Stimulated activated naive CD4-positive, alpha-beta T cell (primary cell): Measurements from ENCODE around the gene ADCY9.
"Not testable (repeated sequence)": the region's sequence is repeated elsewhere in the genome, so short reads cannot be mapped to it uniquely, and the experiment has no call there.

ENCODE experiments used
- DNase-seq, 6 experiments: peaks; one replicate each; lab custom pipeline; 2025; lab: John Stamatoyannopoulos, UW

Gene ADCY9

DNA sequence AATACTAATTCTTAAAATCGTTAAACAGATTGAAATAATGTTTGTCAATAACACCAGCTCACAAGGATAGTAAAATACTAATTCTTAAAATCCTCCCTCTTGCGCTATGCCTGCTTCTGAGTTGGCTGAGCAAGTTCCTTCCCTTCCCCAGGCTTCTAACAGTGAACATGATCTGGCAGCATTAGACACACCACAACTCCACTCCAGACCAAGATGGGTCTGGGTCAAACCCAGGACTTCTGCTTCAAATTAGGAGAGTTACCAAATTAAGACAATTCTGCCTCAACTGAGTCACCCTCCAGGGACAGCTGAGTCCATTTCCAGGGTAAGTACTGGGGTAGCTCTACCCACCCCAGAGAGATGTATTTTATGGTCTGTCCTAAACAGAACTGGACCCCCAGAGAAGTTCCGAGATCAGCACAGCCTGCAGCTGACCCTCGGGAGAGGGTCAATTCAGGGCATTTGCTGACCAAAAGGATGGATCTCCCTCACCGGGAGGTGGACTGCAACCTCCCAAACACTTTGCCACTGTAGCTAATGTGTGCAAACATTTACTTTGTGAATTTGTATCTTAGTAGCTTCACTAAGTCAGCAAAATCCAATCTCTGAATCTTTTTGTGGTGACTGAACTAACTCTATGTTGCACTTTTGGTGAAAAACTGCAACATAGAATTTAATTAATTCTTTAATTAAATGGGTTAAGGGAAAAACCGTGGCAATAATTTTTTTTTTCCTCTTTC is 48.8 kb downstream of the ADCY9 start:
- no peak for DNase-seq

- DNase-seq = peak in 4 of 6 experiments; percentile 14 to 53 (median 27)
Measured at GRCh38 chr16:4064950-4065352, 51.3 kb downstream of the ADCY9 start.

DNA sequence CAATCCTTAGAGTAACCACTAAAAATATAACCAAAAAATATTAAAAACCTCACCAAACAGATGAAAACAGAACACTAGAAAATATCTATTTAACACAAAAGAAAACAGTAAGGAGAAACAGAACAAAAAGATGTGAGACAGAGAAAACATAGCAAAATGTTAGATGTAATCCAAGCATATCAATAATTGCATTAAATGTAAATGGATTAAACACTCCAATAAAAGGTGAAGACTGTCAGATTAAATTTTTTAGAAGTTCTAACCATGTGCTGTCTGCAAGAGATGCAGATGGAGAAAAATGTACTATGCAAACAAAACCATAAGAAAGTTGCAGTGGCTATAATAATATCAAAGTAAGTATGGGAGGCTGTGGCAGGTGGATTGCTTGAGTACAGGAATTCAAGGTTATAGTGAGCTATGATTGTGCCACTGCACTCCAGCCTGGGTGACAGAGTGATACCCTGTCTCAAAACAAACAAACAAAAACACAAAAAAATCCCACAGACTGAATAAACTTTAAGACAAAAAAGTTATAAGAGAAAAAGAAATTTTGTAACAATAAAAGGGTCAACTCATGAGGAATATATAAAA is 53.9 kb downstream of the ADCY9 start:
- DNase-seq = no peak

DNA sequence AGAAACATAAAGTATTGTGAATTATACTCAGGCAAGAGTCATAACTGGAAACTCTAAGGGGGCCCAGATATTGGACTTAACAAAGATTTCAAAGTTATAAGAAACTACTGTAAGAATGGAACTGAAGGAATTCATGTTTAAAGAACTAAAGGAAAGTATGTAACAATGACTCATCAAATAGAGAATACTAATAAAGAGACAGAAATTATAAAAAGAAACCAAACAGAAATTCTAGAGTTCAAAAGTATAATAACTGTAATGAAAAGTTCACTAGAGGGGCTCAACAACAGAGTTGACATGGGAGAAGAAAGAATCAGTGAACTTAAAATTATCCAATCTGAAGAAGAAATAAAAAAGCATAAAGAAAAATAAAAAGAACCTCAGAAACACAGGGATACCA is 55.4 kb downstream of the ADCY9 start:
- DNase-seq = no peak

GRCh38 chr16:4060009-4060408 is 56.2 kb downstream of the ADCY9 start:
- no peak for DNase-seq

GRCh38 chr16:4058386-4058785 is 57.9 kb downstream of the ADCY9 start:
- no peak for DNase-seq

- DNase-seq = no peak
Measured at GRCh38 chr16:4057439-4057877, 58.8 kb downstream of the ADCY9 start.

GRCh38 chr16:4056161-4057105 is 59.8 kb downstream of the ADCY9 start:
- no peak for DNase-seq

GRCh38 chr16:4055748-4056147 is 60.5 kb downstream of the ADCY9 start:
- no peak for DNase-seq

- no peak for DNase-seq
Measured at GRCh38 chr16:4053301-4053845, 62.9 kb downstream of the ADCY9 start.

DNA sequence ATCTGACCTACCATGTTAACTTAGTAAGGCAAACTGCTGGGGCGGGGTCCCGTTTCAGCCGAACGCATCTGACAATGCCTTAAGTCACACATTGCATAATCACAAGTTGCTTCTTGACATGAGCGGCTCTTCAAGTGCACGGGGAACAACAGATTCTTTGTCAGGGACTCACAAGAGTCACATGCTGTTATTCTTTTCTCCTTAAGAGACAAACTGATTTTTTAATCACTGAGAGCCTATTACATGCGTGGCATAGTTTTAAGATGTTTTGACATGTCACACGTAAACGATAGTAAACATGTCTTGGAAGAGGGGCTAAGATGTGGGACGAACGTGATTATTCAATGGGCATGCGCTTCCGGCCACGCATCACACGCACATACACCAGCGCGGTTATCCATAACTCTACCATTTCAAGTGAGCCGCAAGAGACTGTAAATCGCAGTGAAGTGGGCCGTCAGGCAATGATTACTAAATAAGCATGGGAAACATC is 63.4 kb downstream of the ADCY9 start:
- DNase-seq = no peak

- DNase-seq = no peak
Measured at GRCh38 chr16:4052096-4052495, 64.1 kb downstream of the ADCY9 start.

- no peak for DNase-seq
Measured at GRCh38 chr16:4051591-4051990, 64.7 kb downstream of the ADCY9 start.

GRCh38 chr16:4049031-4049430 is 67.2 kb downstream of the ADCY9 start:
- no peak for DNase-seq

GRCh38 chr16:4048481-4048880 is 67.8 kb downstream of the ADCY9 start:
- no peak for DNase-seq

GRCh38 chr16:4046221-4046620 is 70.0 kb downstream of the ADCY9 start:
- no peak for DNase-seq

GRCh38 chr16:4045561-4045960 is 70.7 kb downstream of the ADCY9 start:
- DNase-seq = not testable (repeated sequence)

DNA sequence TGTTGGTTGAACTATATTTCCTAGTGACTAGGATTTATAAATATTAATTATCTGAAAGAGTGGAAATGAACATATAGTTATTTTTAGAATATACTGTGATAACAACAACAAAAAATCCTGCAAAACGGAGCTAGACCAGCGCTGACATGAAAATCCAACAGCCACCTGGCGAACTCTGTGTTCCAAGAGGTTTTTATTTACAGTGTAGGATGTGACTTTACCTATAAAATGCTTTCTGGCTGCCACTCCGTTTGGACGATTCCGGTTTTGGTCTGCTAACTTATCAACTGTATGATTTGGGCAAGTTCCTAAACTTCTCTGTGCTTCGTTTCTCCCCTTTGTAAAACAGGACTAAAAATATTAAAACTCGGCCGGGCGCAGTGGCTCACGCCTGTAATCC is 73.7 kb downstream of the ADCY9 start:
- DNase-seq = no peak

- no peak for DNase-seq
Measured at GRCh38 chr16:4038448-4038847, 77.8 kb downstream of the ADCY9 start.

GRCh38 chr16:4036952-4037351 is 79.3 kb downstream of the ADCY9 start:
- DNase-seq = not testable (repeated sequence)

DNA sequence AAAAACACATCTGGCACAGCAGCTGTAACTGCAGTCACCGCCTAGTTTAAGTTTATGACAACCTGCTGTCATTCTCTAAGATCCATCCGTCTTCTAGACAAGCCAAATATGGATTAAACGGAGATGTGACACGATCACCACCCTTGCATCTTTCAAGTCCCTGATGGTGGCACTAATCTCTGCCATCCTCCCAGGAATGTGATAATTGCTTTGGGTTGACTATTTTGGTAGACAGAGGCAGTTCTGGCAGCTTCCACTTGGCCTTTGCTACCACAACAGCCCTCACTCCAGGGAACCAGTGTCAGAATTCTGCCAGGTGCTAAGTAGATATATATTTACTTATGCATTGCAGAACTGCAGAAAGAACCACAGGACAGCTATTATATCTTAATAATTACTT is 81.3 kb downstream of the ADCY9 start:
- no peak for DNase-seq

- no peak for DNase-seq
Measured at GRCh38 chr16:4033951-4034350, 82.3 kb downstream of the ADCY9 start.
